ENCODE measurements around the gene GEMIN7.

GEMIN7 gene

GRCh38 chr19:45128146-45128545, 49.1 kb downstream of the GEMIN7 start:
- TF ChIP-seq CTCF (IDR thresholded peaks at IDR 0.05): no peak
- H3K4me3 ChIP-seq (ENCODE audit: low read depth in 1 of 2, low read length in 1 of 2): no peak overlapping the region
- peaks cover 0 to 6% of the 10 kb centered on the region in 2 experiments for H3K4me1 ChIP-seq (ENCODE audit: control insufficient read depth in 1 of 2, insufficient read depth in 1 of 2, low read depth in 1 of 2, low read length in 1 of 2)
- no peak overlapping the region for H3K27ac ChIP-seq
- H3K36me3 ChIP-seq: peaks cover 3% of the 10 kb centered on the region
- H3K9me3 ChIP-seq: no peaks in the 10 kb centered on the region
- H3K27me3 ChIP-seq: no peaks in the 10 kb centered on the region

GRCh38 chr19:45128806-45129205, 49.7 kb downstream of the GEMIN7 start:
- no peaks in the 10 kb centered on the region for H3K9me3 ChIP-seq
- H3K27me3 ChIP-seq: no peaks in the 10 kb centered on the region
- H3K27ac ChIP-seq: no peak overlapping the region
- H3K4me1 ChIP-seq (ENCODE audit: control insufficient read depth in 1 of 2, insufficient read depth in 1 of 2, low read depth in 1 of 2, low read length in 1 of 2): peaks cover 0 to 6% of the 10 kb centered on the region in 2 experiments
- H3K36me3 ChIP-seq: no peaks in the 10 kb centered on the region
- no peak overlapping the region for H3K4me3 ChIP-seq (ENCODE audit: low read depth in 1 of 2, low read length in 1 of 2)
- TF ChIP-seq CTCF (IDR thresholded peaks at IDR 0.05): no peak

- TF ChIP-seq CTCF (IDR thresholded peaks at IDR 0.05): no peak
These were observed 51.2 kb downstream of the GEMIN7 start for GRCh38 chr19:45130236-45130635.

GRCh38 chr19:45130888-45131615, 52.0 kb downstream of the GEMIN7 start:
- Histone ChIP-seq H3K4me1 (ENCODE audit: control insufficient read depth in 1 of 2, insufficient read depth in 1 of 2, low read depth in 1 of 2, low read length in 1 of 2) (peaks cover 0 to 3% of the 10 kb centered on the region in 2 experiments), H3K36me3 (no peaks in the 10 kb centered on the region)
- no peak for TF ChIP-seq CTCF (IDR thresholded peaks at IDR 0.05)

More at GRCh38 chr19:45130236-45130635, 51.2 kb downstream of the GEMIN7 start:
- Histone ChIP-seq H3K27ac (no peak overlapping the region), H3K36me3 (no peaks in the 10 kb centered on the region), H3K27me3 (no peaks in the 10 kb centered on the region), H3K4me1 (ENCODE audit: control insufficient read depth in 1 of 2, insufficient read depth in 1 of 2, low read depth in 1 of 2, low read length in 1 of 2) (peaks cover 0 to 6% of the 10 kb centered on the region in 2 experiments), H3K9me3 (no peaks in the 10 kb centered on the region), H3K4me3 (ENCODE audit: low read depth in 1 of 2, low read length in 1 of 2) (no peak overlapping the region)

GRCh38 chr19:45133661-45134060, 54.6 kb downstream of the GEMIN7 start:
- H3K4me3 ChIP-seq (ENCODE audit: low read depth in 1 of 2, low read length in 1 of 2): no peak overlapping the region

More at GRCh38 chr19:45130888-45131615, 52.0 kb downstream of the GEMIN7 start:
- no peak overlapping the region for H3K27ac ChIP-seq
- no peak overlapping the region for H3K4me3 ChIP-seq (ENCODE audit: low read depth in 1 of 2, low read length in 1 of 2)
- H3K27me3 ChIP-seq: no peaks in the 10 kb centered on the region
- H3K9me3 ChIP-seq: no peaks in the 10 kb centered on the region

More at GRCh38 chr19:45133661-45134060, 54.6 kb downstream of the GEMIN7 start:
- no peaks in the 10 kb centered on the region for H3K9me3 ChIP-seq
- H3K36me3 ChIP-seq: no peaks in the 10 kb centered on the region
- TF ChIP-seq CTCF (IDR thresholded peaks at IDR 0.05): no peak
- H3K4me1 ChIP-seq (ENCODE audit: control insufficient read depth in 1 of 2, insufficient read depth in 1 of 2, low read depth in 1 of 2, low read length in 1 of 2): no peaks in the 10 kb centered on the region
- no peaks in the 10 kb centered on the region for H3K27me3 ChIP-seq
- H3K27ac ChIP-seq: no peak overlapping the region

Measured in neutrophil (primary cell).